ENCODE data around the gene PLA2G12B. TPM values are rescaled to one million over a fixed set of nuclear protein-coding genes. Genes with fewer than 3 reads are reported as not detected.

The PLA2G12B gene
- total and polyA plus RNA-seq, 10 donors, result 0.05 TPM; not detected in 9

DNA sequence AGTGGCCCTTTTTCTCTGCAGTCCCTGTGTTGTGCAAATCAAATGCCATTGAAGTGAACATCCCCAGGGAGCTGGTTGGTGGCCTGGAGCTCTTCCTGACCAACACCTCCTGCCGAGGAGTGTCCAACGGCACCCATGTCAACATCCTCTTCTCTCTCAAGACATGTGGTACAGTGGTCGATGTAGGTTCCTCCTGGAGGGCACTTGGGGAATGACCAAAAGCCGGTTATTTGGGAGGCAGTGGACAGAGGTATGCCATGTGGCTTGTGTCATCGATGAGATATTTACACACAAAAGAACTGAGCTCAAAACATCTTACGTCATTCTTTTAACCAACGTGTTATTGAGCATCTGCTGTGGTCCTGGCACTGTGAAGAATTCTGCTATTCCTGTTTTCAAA lies 41.3 kb downstream of the PLA2G12B start:
- TF ChIP-seq POLR2AphosphoS5 (IDR thresholded peaks at IDR 0.05) (no peak), POLR2A (IDR thresholded peaks at IDR 0.05) (no peak)
- TF ChIP-seq, protein P1, sequence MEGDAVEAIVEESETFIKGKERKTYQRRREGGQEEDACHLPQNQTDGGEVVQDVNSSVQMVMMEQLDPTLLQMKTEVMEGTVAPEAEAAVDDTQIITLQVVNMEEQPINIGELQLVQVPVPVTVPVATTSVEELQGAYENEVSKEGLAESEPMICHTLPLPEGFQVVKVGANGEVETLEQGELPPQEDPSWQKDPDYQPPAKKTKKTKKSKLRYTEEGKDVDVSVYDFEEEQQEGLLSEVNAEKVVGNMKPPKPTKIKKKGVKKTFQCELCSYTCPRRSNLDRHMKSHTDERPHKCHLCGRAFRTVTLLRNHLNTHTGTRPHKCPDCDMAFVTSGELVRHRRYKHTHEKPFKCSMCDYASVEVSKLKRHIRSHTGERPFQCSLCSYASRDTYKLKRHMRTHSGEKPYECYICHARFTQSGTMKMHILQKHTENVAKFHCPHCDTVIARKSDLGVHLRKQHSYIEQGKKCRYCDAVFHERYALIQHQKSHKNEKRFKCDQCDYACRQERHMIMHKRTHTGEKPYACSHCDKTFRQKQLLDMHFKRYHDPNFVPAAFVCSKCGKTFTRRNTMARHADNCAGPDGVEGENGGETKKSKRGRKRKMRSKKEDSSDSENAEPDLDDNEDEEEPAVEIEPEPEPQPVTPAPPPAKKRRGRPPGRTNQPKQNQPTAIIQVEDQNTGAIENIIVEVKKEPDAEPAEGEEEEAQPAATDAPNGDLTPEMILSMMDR (IDR thresholded peaks at IDR 0.05 in 8 of 11, conservative IDR thresholded peaks at IDR 0.05 in 3 of 11), result no peak
- DNase-seq, result no peak
- Histone ChIP-seq H3K9me3 (no peaks in the 10 kb centered on the region), H3K4me1 (no peaks in the 10 kb centered on the region), H3K4me3 (no peak overlapping the region), H3K27ac (no peak overlapping the region), H3K36me3 (peaks cover 0 to 25% (median 0%) of the 10 kb centered on the region in 6 donors), H3K27me3 (replicated peaks in 1 of 7) (no peaks in the 10 kb centered on the region)
- intact Hi-C loops (cut with DNase I; ENCODE audit: low total_unique reads), result no loop called here
- 83 to 92% (median 89%) methylated on average over 7 of the region's 7 CpGs for WGBS, 5 donors

GRCh38 chr10:72912736-72913135 lies 41.9 kb downstream of the PLA2G12B start:
- DNase-seq, result no peak
- peaks cover 0 to 25% (median 0%) of the 10 kb centered on the region in 6 donors for H3K36me3 ChIP-seq
- H3K9me3 ChIP-seq, result no peaks in the 10 kb centered on the region
- no peak overlapping the region for H3K4me3 ChIP-seq
- no peaks in the 10 kb centered on the region for H3K4me1 ChIP-seq
- WGBS, 5 donors, result 87 to 95% (median 91%) methylated on average over 4 of the region's 4 CpGs
- intact Hi-C loops (cut with DNase I; ENCODE audit: low total_unique reads), result no loop called here
- H3K27me3 ChIP-seq (replicated peaks in 1 of 7), result no peaks in the 10 kb centered on the region
- no peak overlapping the region for H3K27ac ChIP-seq
- no peak for TF ChIP-seq POLR2AphosphoS5 (IDR thresholded peaks at IDR 0.05)

- no peak overlapping the region for H3K4me3 ChIP-seq
- H3K36me3 ChIP-seq, result peaks cover 0 to 25% (median 0%) of the 10 kb centered on the region in 6 donors
- DNase-seq, result no peak
- intact Hi-C loops (cut with DNase I; ENCODE audit: low total_unique reads), result no loop called here
- TF ChIP-seq, protein P1 (IDR thresholded peaks at IDR 0.05 in 8 of 11, conservative IDR thresholded peaks at IDR 0.05 in 3 of 11), result no peak
- TF ChIP-seq POLR2AphosphoS5 (IDR thresholded peaks at IDR 0.05) (no peak), POLR2A (IDR thresholded peaks at IDR 0.05) (no peak)
- H3K9me3 ChIP-seq, result no peaks in the 10 kb centered on the region
- no peaks in the 10 kb centered on the region for H3K27me3 ChIP-seq (replicated peaks in 1 of 7)
- no peaks in the 10 kb centered on the region for H3K4me1 ChIP-seq
- 91 to 93% (median 92%) methylated on average over 2 of the region's 2 CpGs for WGBS, 5 donors
- no peak overlapping the region for H3K27ac ChIP-seq
These were observed 42.8 kb downstream of the PLA2G12B start for GRCh38 chr10:72911758-72912157.

DNA sequence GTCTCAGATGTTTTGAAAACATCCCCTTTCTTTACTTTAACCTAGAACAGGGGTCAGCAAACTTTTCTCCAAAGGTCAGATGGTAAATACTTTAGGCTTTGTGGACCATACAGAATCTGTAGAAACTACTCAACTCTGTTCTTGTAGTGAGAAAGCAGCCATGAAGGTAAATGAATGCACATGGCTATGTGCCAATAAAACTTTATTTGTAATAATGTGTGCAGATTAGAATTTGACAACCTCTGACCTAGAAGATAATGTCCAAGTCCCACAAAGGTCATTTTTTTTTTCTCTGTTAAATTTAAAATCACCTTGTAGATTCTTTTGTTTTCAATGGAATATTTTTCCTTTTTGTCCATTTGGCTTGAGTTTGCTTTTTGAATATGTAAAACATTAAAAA lies 43.9 kb downstream of the PLA2G12B start:
- H3K27ac ChIP-seq, result no peak overlapping the region
- H3K27me3 ChIP-seq (replicated peaks in 1 of 7), result no peaks in the 10 kb centered on the region
- peaks cover 0 to 25% (median 0%) of the 10 kb centered on the region in 6 donors for H3K36me3 ChIP-seq
- no peak for TF ChIP-seq POLR2A (IDR thresholded peaks at IDR 0.05)
- no peak for TF ChIP-seq POLR2AphosphoS5 (IDR thresholded peaks at IDR 0.05)
- TF ChIP-seq, protein P1 (IDR thresholded peaks at IDR 0.05 in 8 of 11, conservative IDR thresholded peaks at IDR 0.05 in 3 of 11), result no peak
- no peak for DNase-seq
- intact Hi-C loops (cut with DNase I; ENCODE audit: low total_unique reads), result no loop called here
- H3K9me3 ChIP-seq, result no peaks in the 10 kb centered on the region
- H3K4me1 ChIP-seq, result no peaks in the 10 kb centered on the region
- H3K4me3 ChIP-seq, result no peak overlapping the region

DNA sequence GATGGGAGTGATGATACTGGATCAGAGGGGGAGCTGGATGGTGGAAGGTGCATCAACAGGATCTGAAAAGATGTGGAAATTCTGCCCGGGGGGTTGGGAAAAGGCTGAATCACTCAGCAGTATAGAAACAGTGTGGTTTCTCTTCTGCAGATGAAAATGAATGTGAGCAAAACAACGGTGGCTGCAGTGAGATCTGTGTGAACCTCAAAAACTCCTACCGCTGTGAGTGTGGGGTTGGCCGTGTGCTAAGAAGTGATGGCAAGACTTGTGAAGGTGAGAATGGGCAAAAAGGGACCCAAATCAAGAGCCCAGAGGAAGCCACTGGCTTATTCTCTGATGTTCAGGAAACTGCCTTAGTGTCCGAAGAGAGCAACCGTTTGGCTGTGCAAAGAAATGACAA lies 48.2 kb downstream of the PLA2G12B start:
- intact Hi-C loops (cut with DNase I; ENCODE audit: low total_unique reads), result no loop called here
- Histone ChIP-seq H3K4me3 (no peak overlapping the region), H3K27me3 (replicated peaks in 1 of 7) (no peaks in the 10 kb centered on the region), H3K4me1 (no peaks in the 10 kb centered on the region), H3K27ac (no peak overlapping the region), H3K36me3 (no peaks in the 10 kb centered on the region), H3K9me3 (no peaks in the 10 kb centered on the region)
- DNase-seq, result no peak
- WGBS, 5 donors, result 79 to 87% (median 84%) methylated on average over 6 of the region's 6 CpGs
- TF ChIP-seq POLR2A (IDR thresholded peaks at IDR 0.05), result no peak
- TF ChIP-seq, protein P1 (IDR thresholded peaks at IDR 0.05 in 8 of 11, conservative IDR thresholded peaks at IDR 0.05 in 3 of 11), result no peak

Data from spleen (tissue), 11 donors.